ENCODE data around the gene DNAH5.
"Not testable (repeated sequence)": the region's sequence is repeated elsewhere in the genome, so short reads cannot be mapped to it uniquely, and the experiment has no call there.

Gene DNAH5

GRCh38 chr5:13809921-13810320 is 134.6 kb downstream of the DNAH5 start:
- TF ChIP-seq, protein P1, sequence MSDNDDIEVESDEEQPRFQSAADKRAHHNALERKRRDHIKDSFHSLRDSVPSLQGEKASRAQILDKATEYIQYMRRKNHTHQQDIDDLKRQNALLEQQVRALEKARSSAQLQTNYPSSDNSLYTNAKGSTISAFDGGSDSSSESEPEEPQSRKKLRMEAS (IDR thresholded peaks at IDR 0.05; ENCODE audit: low read depth, low read length) = no peak
- TF ChIP-seq POLR2A (IDR thresholded peaks at IDR 0.05; ENCODE audit: extremely low read depth, insufficient read length) (no peak), MYC (IDR thresholded peaks at IDR 0.05; ENCODE audit: low read depth, low read length) (no peak)
- H3K4me3 ChIP-seq (ENCODE audit: low read depth, low read length) = no peak overlapping the region

GRCh38 chr5:13804336-13804735 is 140.2 kb downstream of the DNAH5 start:
- DNase-seq (ENCODE audit: low read depth) = no peak
- no peak for TF ChIP-seq CTCF (IDR thresholded peaks at IDR 0.05; ENCODE audit: low read depth, low read length)
- TF ChIP-seq, protein P1 (IDR thresholded peaks at IDR 0.05; ENCODE audit: low read depth, low read length) = no peak
- TF ChIP-seq POLR2A (IDR thresholded peaks at IDR 0.05; ENCODE audit: extremely low read depth, insufficient read length) = no peak
- no peak for TF ChIP-seq MYC (IDR thresholded peaks at IDR 0.05; ENCODE audit: low read depth, low read length)
- no peak overlapping the region for H3K4me3 ChIP-seq (ENCODE audit: low read depth, low read length)

More at GRCh38 chr5:13809921-13810320, 134.6 kb downstream of the DNAH5 start:
- no peak for DNase-seq (ENCODE audit: low read depth)

- not testable (repeated sequence) for H3K4me3 ChIP-seq (ENCODE audit: low read depth, low read length); DNase-seq (ENCODE audit: low read depth)
Observed at GRCh38 chr5:13798569-13798968, 145.9 kb downstream of the DNAH5 start.

GRCh38 chr5:13785781-13786415 is 158.6 kb downstream of the DNAH5 start:
- no peak overlapping the region for H3K4me3 ChIP-seq (ENCODE audit: low read depth, low read length)
- TF ChIP-seq MYC (IDR thresholded peaks at IDR 0.05; ENCODE audit: low read depth, low read length) (no peak), CTCF (IDR thresholded peaks at IDR 0.05; ENCODE audit: low read depth, low read length) (no peak), POLR2A (IDR thresholded peaks at IDR 0.05; ENCODE audit: extremely low read depth, insufficient read length) (no peak)
- TF ChIP-seq, protein P1 (IDR thresholded peaks at IDR 0.05; ENCODE audit: low read depth, low read length) = no peak
- no peak for DNase-seq (ENCODE audit: low read depth)

GRCh38 chr5:13783726-13784125 is 160.8 kb downstream of the DNAH5 start:
- TF ChIP-seq, protein P1 (IDR thresholded peaks at IDR 0.05; ENCODE audit: low read depth, low read length) = no peak
- TF ChIP-seq CTCF (IDR thresholded peaks at IDR 0.05; ENCODE audit: low read depth, low read length) = no peak
- TF ChIP-seq POLR2A (IDR thresholded peaks at IDR 0.05; ENCODE audit: extremely low read depth, insufficient read length) = no peak
- TF ChIP-seq MYC (IDR thresholded peaks at IDR 0.05; ENCODE audit: low read depth, low read length) = no peak
- H3K4me3 ChIP-seq (ENCODE audit: low read depth, low read length) = no peak overlapping the region
- DNase-seq (ENCODE audit: low read depth) = no peak

DNA sequence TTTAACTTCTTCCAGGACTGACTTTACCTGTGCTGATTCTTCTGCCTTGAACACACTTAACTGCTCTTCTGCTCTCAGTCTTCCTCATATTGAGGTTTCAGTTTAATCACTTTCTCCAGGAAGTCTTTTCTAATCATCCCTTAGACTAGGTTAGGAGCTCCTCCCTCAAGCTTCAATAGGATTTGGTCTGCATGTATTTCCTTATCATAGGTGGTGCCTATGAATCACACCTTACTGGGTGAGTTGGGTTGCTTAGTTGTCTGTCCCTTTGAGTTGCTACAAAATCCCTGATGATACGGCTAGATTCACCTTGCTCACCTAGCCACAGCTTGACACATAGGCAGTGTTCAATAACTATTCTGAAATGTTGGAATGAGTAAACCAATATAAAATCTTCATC is 164.4 kb downstream of the DNAH5 start:
- H3K4me3 ChIP-seq (ENCODE audit: low read depth, low read length) = no peak overlapping the region
- no peak for TF ChIP-seq CTCF (IDR thresholded peaks at IDR 0.05; ENCODE audit: low read depth, low read length)
- TF ChIP-seq, protein P1 (IDR thresholded peaks at IDR 0.05; ENCODE audit: low read depth, low read length) = no peak
- no peak for TF ChIP-seq POLR2A (IDR thresholded peaks at IDR 0.05; ENCODE audit: extremely low read depth, insufficient read length)
- no peak for TF ChIP-seq MYC (IDR thresholded peaks at IDR 0.05; ENCODE audit: low read depth, low read length)
- no peak for DNase-seq (ENCODE audit: low read depth)

- DNase-seq (ENCODE audit: low read depth) = no peak
- H3K4me3 ChIP-seq (ENCODE audit: low read depth, low read length) = no peak overlapping the region
- no peak for TF ChIP-seq MYC (IDR thresholded peaks at IDR 0.05; ENCODE audit: low read depth, low read length)
- TF ChIP-seq, protein P1 (IDR thresholded peaks at IDR 0.05; ENCODE audit: low read depth, low read length) = no peak
- no peak for TF ChIP-seq POLR2A (IDR thresholded peaks at IDR 0.05; ENCODE audit: extremely low read depth, insufficient read length)
- no peak for TF ChIP-seq CTCF (IDR thresholded peaks at IDR 0.05; ENCODE audit: low read depth, low read length)
Observed at GRCh38 chr5:13773649-13774048, 170.8 kb downstream of the DNAH5 start.

Measured in NB4 (cell line).